GM21786 (cell line): Measurements from ENCODE around the gene ZNF555.
"Not testable (repeated sequence)": the region's sequence is repeated elsewhere in the genome, so short reads cannot be mapped to it uniquely, and the experiment has no call there.

Experiments used
- ATAC-seq: cut with Tn5 transposase; IDR thresholded peaks from one replicate; pipeline ENCODE4 v1.9.1; 2021; ENCODE audit not compliant: unreplicated experiment

ZNF555 gene

GRCh38 chr19:2840794-2841791, at the start of gene ZNF555:
ZNF555 (plus strand) TSS chr19:2841475; CDS start chr19:2841573, 98 bp downstream.
- ATAC-seq, result peak; percentile 91

DNA sequence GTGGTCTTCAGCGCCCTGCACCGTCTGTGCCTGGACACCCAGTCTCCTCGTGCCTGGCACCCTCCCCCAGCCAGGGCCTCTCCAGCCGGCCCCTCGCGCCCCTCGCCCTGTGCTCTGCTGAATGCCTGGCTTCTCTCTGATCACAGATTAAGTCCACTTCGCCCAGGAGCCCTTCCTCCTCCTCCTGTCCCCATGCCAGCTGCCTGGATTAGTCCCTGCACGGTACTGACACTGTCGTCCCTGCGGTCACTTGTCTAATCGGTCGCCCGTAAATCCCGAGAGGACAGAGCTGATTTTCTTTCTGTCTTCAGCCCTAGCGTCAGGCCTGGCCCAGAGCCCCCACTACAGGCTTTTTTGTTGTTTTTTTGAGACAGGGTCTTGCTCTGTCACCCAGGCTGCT, 49.4 kb upstream of the ZNF555 start:
- ATAC-seq, result no peak

DNA sequence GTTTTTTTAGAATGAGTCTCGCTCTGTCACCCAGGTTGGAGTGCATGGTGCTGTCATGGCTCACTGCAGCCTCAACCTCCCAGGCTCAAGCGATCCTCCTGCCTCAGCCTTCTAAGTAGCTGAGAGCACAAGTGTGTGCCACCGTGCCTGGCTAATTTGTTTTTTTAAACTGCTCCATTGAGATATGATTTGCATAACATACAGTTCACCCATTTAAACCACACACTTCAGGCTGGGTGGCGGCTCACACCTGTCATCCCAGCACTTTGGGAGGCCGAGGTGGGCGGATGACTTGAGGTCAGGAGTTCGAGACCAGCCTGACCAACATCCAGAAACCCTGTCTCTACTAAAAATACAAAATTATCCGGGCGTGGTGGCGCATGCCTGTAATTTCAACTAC, 48.6 kb upstream of the ZNF555 start:
- ATAC-seq, result not testable (repeated sequence)

GRCh38 chr19:2793126-2793525, 48.1 kb upstream of the ZNF555 start:
- no peak for ATAC-seq

DNA sequence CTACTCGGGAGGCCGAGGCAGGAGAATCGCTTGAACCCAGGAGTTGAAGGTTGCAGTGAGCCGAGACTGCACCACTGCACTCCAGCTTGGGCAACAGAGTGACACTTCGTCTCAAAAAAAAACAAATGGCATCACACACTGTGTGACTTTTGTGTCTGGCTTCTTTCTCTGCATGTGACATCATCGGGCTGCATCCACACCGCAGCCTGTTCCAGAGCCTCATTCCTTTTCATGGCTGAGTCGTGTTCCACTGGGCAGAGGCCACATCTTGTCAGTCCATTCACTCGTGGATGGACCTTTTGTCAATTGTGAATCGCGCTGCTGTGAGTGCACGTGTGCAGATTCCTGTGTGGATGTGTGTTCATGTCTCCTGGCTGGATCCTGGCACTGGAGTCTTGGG, 47.7 kb upstream of the ZNF555 start:
- no peak for ATAC-seq

- ATAC-seq, result no peak
These were observed 45.2 kb upstream of the ZNF555 start for GRCh38 chr19:2795827-2796658.

- no peak for ATAC-seq
These were observed 44.5 kb upstream of the ZNF555 start for GRCh38 chr19:2796659-2797266.

- no peak for ATAC-seq
These were observed 44.0 kb upstream of the ZNF555 start for GRCh38 chr19:2797280-2797679.

DNA sequence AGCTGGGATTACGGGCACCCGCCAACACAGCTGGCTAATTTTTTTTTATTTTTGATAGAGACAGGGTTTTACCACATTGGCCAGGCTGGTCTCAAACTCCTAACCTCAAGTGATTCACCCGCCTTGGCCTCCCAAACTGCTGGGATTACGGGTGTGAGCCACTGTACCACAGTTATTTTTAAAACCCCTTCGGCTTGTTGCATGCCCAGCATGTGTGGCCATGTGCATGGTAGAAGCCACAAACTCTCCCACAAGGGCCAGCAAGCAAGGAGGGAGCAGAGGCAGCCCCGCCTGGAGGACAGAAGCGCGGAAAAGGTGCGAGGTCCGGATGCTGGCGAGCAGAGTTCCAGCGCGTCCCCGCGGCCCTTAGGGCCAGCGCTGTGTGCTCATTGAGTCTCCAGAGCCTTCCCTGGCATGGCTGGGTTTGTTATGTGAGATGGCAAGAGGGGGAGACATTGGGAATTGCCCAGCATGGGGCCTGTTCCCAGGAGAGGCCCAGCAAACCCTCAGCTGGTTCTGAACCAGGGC, 43.1 kb upstream of the ZNF555 start:
- no peak for ATAC-seq

- no peak for ATAC-seq
These were observed 42.5 kb upstream of the ZNF555 start for GRCh38 chr19:2798733-2799132.

DNA sequence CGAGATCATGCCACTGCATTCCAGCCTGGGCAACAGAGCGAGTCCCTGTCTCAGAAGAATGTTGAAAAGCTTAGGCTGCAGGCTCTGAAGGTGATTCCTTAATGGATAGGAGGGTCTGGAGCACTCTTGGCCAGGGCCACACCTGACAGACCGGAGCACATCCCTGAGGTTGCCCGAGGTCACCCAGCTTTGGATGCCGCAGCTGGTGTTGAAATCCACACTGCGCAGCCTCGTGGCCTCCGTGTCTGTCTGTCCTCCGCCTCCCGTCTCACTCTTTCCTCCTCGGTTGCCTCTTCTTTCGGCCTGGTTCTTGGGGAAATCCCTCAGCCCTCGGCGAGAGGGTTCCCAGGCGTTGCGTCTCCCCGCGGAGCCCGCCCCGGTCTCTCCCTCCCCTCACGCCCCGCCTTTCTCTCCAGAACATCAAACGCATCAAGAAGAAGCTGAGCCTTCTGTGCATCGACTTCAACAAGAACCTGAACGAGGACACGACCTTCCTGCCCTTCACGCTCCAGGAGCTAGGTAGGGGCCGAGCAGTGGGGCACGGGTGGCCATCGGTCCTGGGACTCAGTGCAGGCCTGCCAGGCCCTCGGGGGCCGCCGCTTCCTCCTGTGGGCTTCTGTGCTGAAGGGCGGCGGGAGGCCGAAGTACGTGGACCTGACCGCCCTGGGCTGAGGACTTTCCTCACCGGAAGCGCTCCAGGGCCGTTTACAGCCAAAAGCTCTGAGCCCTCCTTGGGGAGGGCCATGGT, 41.8 kb upstream of the ZNF555 start:
- no peak for ATAC-seq

- no peak for ATAC-seq
These were observed 40.8 kb upstream of the ZNF555 start for GRCh38 chr19:2800506-2800905.

DNA sequence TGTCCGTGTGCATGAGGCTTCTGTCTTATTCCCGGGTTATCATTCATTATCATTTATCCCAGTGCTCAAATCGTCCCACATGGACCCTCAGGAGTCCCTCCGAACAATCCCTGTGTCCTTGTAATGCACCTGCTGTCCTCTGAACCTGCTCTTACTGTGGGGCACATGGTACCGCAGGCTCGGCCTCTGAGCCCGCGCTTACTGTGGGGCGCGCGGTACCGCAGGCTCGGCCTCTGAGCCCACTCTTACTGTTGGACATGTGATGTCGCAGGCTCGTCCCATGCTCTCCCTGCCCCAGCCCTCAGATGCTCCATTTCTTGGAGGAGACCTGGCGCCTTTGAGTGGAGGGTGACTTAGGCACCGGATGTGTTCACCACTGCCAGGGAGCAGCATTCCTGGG, 38.4 kb upstream of the ZNF555 start:
- ATAC-seq, result no peak

GRCh38 chr19:2803486-2804155, 37.7 kb upstream of the ZNF555 start:
- no peak for ATAC-seq

- ATAC-seq, result no peak
These were observed 36.9 kb upstream of the ZNF555 start for GRCh38 chr19:2804156-2805004.

GRCh38 chr19:2805261-2805900, 35.9 kb upstream of the ZNF555 start:
- ATAC-seq, result no peak

DNA sequence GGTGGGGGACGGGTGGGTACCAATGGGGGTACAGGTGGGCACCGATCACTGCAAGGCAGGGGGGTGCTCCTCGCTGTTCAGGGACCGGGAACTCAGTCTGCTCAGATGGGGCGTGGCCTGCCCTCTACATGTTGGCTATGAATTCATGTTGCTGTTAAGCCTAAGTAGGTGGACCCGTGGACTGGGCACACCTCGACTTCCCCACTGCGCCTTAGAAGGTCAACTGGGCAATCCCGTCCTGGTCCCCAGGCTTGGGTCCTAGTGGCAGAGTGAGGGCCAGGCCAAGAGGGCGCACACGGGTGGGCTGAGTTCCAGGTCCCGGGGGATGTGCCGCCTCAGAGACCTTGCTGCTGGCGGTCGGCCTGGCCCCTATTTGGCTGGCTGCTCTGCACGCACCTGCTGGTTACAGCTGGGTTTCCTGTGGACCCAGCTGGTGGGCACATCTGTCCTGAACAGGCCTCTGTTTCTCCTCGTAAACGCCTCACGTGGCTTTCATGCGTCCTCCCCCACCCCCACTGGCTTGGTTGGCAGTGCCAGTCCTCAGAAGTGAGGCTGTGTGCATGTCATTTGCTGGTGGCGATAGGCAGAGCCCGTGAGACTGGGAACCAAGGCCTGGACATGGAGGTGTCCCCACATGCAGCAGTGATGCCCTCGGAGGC, 35.2 kb upstream of the ZNF555 start:
- no peak for ATAC-seq
